Measurements from ENCODE around the gene OR10G2.

The OR10G2 gene, protein sequence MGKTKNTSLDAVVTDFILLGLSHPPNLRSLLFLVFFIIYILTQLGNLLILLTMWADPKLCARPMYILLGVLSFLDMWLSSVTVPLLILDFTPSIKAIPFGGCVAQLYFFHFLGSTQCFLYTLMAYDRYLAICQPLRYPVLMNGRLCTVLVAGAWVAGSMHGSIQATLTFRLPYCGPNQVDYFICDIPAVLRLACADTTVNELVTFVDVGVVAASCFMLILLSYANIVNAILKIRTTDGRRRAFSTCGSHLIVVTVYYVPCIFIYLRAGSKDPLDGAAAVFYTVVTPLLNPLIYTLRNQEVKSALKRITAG

GRCh38 chr14:21634840-21635239 lies at the start of gene OR10G2:
Gene OR10G2, minus strand, starts transcription at chr14:21634940. Its CDS starts 98 bp downstream, at chr14:21634842.
- H3K27ac ChIP-seq (ENCODE audit: low read length) = no peak within 1 kb of the TSS
- no peak within 1 kb of the TSS for H3K4me3 ChIP-seq (ENCODE audit: low read length)
- no peaks in the 10 kb centered on the region for H3K9me3 ChIP-seq (ENCODE audit: control insufficient read depth, low read depth, low read length)
- H3K36me3 ChIP-seq (ENCODE audit: control insufficient read depth, low read depth, low read length) = no peaks in the 10 kb centered on the region
- no peaks in the 10 kb centered on the region for H3K27me3 ChIP-seq (ENCODE audit: control insufficient read depth, insufficient read depth, low read length)
- no peak within 1 kb of the TSS for H3K9ac ChIP-seq (ENCODE audit: low read length)
- H3K4me1 ChIP-seq (ENCODE audit: control insufficient read depth, low read depth, low read length) = no peaks in the 10 kb centered on the region

DNA sequence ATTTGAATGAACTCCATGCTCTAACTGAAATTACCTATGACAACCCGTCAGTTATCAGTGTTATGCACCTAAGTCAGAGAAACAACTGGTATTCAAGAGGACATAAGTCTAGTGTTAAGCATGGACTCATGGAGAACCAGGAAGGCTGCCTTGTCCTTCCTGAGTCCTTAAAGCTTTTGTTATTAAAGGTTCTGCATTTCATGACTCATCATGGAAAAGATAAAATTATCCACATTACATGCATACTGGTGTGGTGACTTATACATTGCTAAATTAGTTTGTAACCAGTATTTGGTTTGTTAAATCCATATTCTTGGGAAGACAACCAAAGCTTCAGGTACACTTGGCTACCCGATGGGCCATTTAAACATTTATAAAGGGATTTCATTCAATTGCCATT lies 45.3 kb upstream of the OR10G2 start:
- Histone ChIP-seq H3K27ac (ENCODE audit: low read length) (no peak overlapping the region), H3K4me1 (ENCODE audit: control insufficient read depth, low read depth, low read length) (no peaks in the 10 kb centered on the region), H3K9ac (ENCODE audit: low read length) (no peak overlapping the region), H3K4me3 (ENCODE audit: low read length) (no peak overlapping the region), H3K9me3 (ENCODE audit: control insufficient read depth, low read depth, low read length) (no peaks in the 10 kb centered on the region), H3K27me3 (ENCODE audit: control insufficient read depth, insufficient read depth, low read length) (no peaks in the 10 kb centered on the region), H3K36me3 (ENCODE audit: control insufficient read depth, low read depth, low read length) (no peaks in the 10 kb centered on the region)

GRCh38 chr14:21675566-21675965 lies 40.8 kb upstream of the OR10G2 start:
- no peak overlapping the region for H3K27ac ChIP-seq (ENCODE audit: low read length)
- no peaks in the 10 kb centered on the region for H3K9me3 ChIP-seq (ENCODE audit: control insufficient read depth, low read depth, low read length)
- no peak overlapping the region for H3K4me3 ChIP-seq (ENCODE audit: low read length)
- H3K4me1 ChIP-seq (ENCODE audit: control insufficient read depth, low read depth, low read length) = no peaks in the 10 kb centered on the region
- H3K36me3 ChIP-seq (ENCODE audit: control insufficient read depth, low read depth, low read length) = no peaks in the 10 kb centered on the region
- H3K9ac ChIP-seq (ENCODE audit: low read length) = no peak overlapping the region
- H3K27me3 ChIP-seq (ENCODE audit: control insufficient read depth, insufficient read depth, low read length) = no peaks in the 10 kb centered on the region

DNA sequence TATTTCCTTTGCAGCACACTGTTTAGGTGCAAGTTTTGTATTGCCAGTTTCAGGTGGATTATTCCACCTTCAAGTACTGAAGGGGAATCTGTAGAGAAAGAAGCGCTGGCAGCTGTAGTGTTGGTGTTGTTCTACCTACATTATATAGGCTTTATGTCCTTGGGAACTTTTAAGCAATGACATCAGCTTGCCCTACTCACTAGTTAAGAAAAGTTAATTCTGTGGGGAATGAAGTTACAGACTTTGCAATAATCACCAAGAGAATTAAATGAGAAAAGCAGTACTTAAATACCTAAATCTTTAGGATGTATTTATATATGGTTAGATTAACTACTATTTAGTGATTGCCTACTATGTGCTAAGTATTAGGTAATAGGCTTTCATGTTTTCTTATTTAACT lies 39.0 kb upstream of the OR10G2 start, which contains the start of gene OR4E1:
TSS of gene OR4E1 (minus strand) at position 101 of the 400 bp plus-strand sequence. CDS start 2,883 bp downstream, outside the sequence.
- H3K9me3 ChIP-seq (ENCODE audit: control insufficient read depth, low read depth, low read length) = no peaks in the 10 kb centered on the region
- no peaks in the 10 kb centered on the region for H3K36me3 ChIP-seq (ENCODE audit: control insufficient read depth, low read depth, low read length)
- no peak within 1 kb of the TSS for H3K9ac ChIP-seq (ENCODE audit: low read length)
- no peak within 1 kb of the TSS for H3K4me3 ChIP-seq (ENCODE audit: low read length)
- H3K27ac ChIP-seq (ENCODE audit: low read length) = no peak within 1 kb of the TSS
- no peaks in the 10 kb centered on the region for H3K4me1 ChIP-seq (ENCODE audit: control insufficient read depth, low read depth, low read length)
- H3K27me3 ChIP-seq (ENCODE audit: control insufficient read depth, insufficient read depth, low read length) = no peaks in the 10 kb centered on the region

- H3K9ac ChIP-seq (ENCODE audit: low read length) = no peak overlapping the region
- no peaks in the 10 kb centered on the region for H3K36me3 ChIP-seq (ENCODE audit: control insufficient read depth, low read depth, low read length)
- no peak overlapping the region for H3K4me3 ChIP-seq (ENCODE audit: low read length)
- H3K9me3 ChIP-seq (ENCODE audit: control insufficient read depth, low read depth, low read length) = no peaks in the 10 kb centered on the region
- no peak overlapping the region for H3K27ac ChIP-seq (ENCODE audit: low read length)
- no peaks in the 10 kb centered on the region for H3K4me1 ChIP-seq (ENCODE audit: control insufficient read depth, low read depth, low read length)
- no peaks in the 10 kb centered on the region for H3K27me3 ChIP-seq (ENCODE audit: control insufficient read depth, insufficient read depth, low read length)
Observed at GRCh38 chr14:21672116-21672515, 37.4 kb upstream of the OR10G2 start.

DNA sequence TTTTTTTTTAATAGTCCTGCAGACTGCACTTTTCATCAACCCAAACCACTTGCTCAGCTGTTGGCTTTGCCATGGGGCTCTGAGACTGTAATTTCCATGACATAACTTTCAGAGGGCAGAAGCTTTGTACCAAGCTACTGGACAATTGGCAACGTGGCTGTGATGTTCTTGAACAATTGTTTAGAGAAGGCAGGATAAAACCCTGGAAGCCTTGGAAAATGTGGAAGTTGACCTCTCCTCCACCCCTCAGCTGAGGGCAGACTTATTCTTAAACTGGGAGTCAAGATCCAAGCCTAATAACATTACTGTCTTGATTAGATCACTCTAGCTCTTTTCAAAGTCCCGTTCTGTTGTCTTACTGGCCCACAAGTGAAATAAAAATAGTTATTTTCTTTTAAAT lies 36.6 kb upstream of the OR10G2 start:
- Histone ChIP-seq H3K27me3 (ENCODE audit: control insufficient read depth, insufficient read depth, low read length) (no peaks in the 10 kb centered on the region), H3K36me3 (ENCODE audit: control insufficient read depth, low read depth, low read length) (no peaks in the 10 kb centered on the region), H3K4me3 (ENCODE audit: low read length) (no peak overlapping the region), H3K4me1 (ENCODE audit: control insufficient read depth, low read depth, low read length) (no peaks in the 10 kb centered on the region), H3K27ac (ENCODE audit: low read length) (no peak overlapping the region), H3K9me3 (ENCODE audit: control insufficient read depth, low read depth, low read length) (no peaks in the 10 kb centered on the region), H3K9ac (ENCODE audit: low read length) (no peak overlapping the region)

- Histone ChIP-seq H3K4me1 (ENCODE audit: control insufficient read depth, low read depth, low read length) (no peaks in the 10 kb centered on the region), H3K36me3 (ENCODE audit: control insufficient read depth, low read depth, low read length) (no peaks in the 10 kb centered on the region), H3K27ac (ENCODE audit: low read length) (no peak overlapping the region), H3K4me3 (ENCODE audit: low read length) (no peak overlapping the region), H3K9me3 (ENCODE audit: control insufficient read depth, low read depth, low read length) (no peaks in the 10 kb centered on the region), H3K27me3 (ENCODE audit: control insufficient read depth, insufficient read depth, low read length) (no peaks in the 10 kb centered on the region), H3K9ac (ENCODE audit: low read length) (no peak overlapping the region)
Observed at GRCh38 chr14:21669284-21669683, 34.5 kb upstream of the OR10G2 start.

DNA sequence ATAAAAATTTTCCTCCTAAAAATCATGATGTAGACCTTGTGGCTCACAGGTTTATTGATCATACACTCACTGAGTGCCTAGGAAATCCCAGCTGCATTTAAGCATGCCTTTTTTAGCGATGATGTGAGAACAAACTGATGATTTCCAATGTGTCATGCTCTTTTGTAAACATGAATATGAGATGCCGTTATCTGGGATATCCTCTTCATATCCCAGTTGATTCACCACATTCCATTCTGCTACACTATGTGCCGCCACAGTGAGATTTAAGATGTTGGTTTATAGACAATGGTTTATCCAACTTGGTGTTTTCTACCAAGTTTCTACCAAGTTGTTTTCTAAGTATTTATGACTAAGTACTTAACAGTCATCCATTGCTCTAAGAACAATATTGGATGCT lies 33.6 kb upstream of the OR10G2 start:
- Histone ChIP-seq H3K9me3 (ENCODE audit: control insufficient read depth, low read depth, low read length) (no peaks in the 10 kb centered on the region), H3K36me3 (ENCODE audit: control insufficient read depth, low read depth, low read length) (no peaks in the 10 kb centered on the region), H3K27me3 (ENCODE audit: control insufficient read depth, insufficient read depth, low read length) (no peaks in the 10 kb centered on the region), H3K27ac (ENCODE audit: low read length) (no peak overlapping the region), H3K4me1 (ENCODE audit: control insufficient read depth, low read depth, low read length) (no peaks in the 10 kb centered on the region), H3K4me3 (ENCODE audit: low read length) (no peak overlapping the region), H3K9ac (ENCODE audit: low read length) (no peak overlapping the region)

DNA sequence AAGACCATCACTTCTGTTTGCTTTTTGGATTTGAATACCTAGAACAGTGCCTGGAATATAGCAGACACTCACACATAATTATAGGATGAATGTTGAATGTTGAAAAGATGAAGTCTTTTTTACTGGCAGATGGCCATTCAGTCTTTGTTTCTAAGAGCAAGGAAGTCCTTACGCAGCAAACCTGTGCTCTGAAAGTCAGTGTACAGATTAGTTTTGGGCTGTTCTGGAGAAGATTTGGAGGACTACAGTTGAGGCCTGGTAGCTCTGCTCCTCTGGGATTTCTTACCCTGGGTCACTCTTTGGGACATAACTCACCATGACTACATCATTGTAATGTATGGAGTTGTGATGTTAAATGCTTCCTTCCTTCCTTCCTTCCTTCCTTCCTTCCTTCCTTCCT lies 22.2 kb upstream of the OR10G2 start:
- H3K36me3 ChIP-seq (ENCODE audit: control insufficient read depth, low read depth, low read length) = no peaks in the 10 kb centered on the region
- H3K9ac ChIP-seq (ENCODE audit: low read length) = no peak overlapping the region
- H3K9me3 ChIP-seq (ENCODE audit: control insufficient read depth, low read depth, low read length) = no peaks in the 10 kb centered on the region
- no peaks in the 10 kb centered on the region for H3K27me3 ChIP-seq (ENCODE audit: control insufficient read depth, insufficient read depth, low read length)
- H3K4me1 ChIP-seq (ENCODE audit: control insufficient read depth, low read depth, low read length) = peaks cover 6% of the 10 kb centered on the region
- H3K4me3 ChIP-seq (ENCODE audit: low read length) = no peak overlapping the region
- H3K27ac ChIP-seq (ENCODE audit: low read length) = no peak overlapping the region

- no peak overlapping the region for H3K27ac ChIP-seq (ENCODE audit: low read length)
- no peaks in the 10 kb centered on the region for H3K27me3 ChIP-seq (ENCODE audit: control insufficient read depth, insufficient read depth, low read length)
- no peaks in the 10 kb centered on the region for H3K9me3 ChIP-seq (ENCODE audit: control insufficient read depth, low read depth, low read length)
- no peak overlapping the region for H3K9ac ChIP-seq (ENCODE audit: low read length)
- no peak overlapping the region for H3K4me3 ChIP-seq (ENCODE audit: low read length)
- no peaks in the 10 kb centered on the region for H3K36me3 ChIP-seq (ENCODE audit: control insufficient read depth, low read depth, low read length)
- peaks cover 8% of the 10 kb centered on the region for H3K4me1 ChIP-seq (ENCODE audit: control insufficient read depth, low read depth, low read length)
Observed at GRCh38 chr14:21654215-21654614, 19.5 kb upstream of the OR10G2 start.

DNA sequence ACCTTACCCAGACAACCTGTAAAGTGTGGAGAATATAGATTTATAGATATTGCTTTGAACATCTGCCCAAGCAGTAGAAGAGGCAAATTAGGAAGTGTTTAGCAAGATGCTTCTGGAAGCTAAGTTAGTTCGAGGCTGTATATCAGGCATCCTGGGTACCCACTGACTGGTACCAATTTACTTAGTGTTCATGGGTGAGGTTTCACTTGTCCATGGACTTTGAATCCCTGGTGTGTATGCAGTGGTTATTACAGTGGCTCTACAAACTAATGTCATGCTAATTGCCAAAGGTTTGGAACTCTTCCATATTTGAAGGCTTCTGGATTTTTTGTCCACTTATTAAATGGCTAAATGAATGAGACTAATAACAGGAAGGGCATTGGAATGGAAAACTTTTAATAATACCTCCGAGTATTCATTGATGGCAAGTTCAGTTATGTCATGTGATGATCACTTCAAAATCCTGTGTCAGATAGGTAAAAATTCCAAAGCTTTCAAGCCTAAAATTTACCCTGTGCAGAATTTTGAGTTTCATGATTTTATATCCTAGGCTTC lies 18.7 kb upstream of the OR10G2 start, which contains the start of gene OR4E2:
TSS of gene OR4E2 (plus strand) at position 505 of the 555 bp plus-strand sequence. CDS start 11,248 bp downstream, outside the sequence.
- peaks cover 8% of the 10 kb centered on the region for H3K4me1 ChIP-seq (ENCODE audit: control insufficient read depth, low read depth, low read length)
- no peak within 1 kb of the TSS for H3K27ac ChIP-seq (ENCODE audit: low read length)
- H3K4me3 ChIP-seq (ENCODE audit: low read length) = no peak within 1 kb of the TSS
- H3K36me3 ChIP-seq (ENCODE audit: control insufficient read depth, low read depth, low read length) = no peaks in the 10 kb centered on the region
- no peaks in the 10 kb centered on the region for H3K9me3 ChIP-seq (ENCODE audit: control insufficient read depth, low read depth, low read length)
- no peaks in the 10 kb centered on the region for H3K27me3 ChIP-seq (ENCODE audit: control insufficient read depth, insufficient read depth, low read length)
- no peak within 1 kb of the TSS for H3K9ac ChIP-seq (ENCODE audit: low read length)
